Uterus (tissue), 4 donors: ENCODE measurements around the gene METAP2. TPM values are rescaled to one million over a fixed set of nuclear protein-coding genes. Genes with fewer than 3 reads are reported as not detected.

Source experiments
- DNase-seq, 2 donors: peaks; one replicate each; pipeline ENCODE4 v3.0.0-alpha.2; 2019 to 2020
- H3K27ac ChIP-seq, 2 donors: fragments of 200-600 bp; sonication (generic); 1 replicate in 1 of 2; 2 replicates in 1 of 2; pipeline ENCODE4 v1.5.1; 2016 to 2018
- H3K27me3 ChIP-seq, 2 donors: fragments of 200-600 bp; sonication (generic); one replicate each; pipeline ENCODE4 v1.5.1; 2018 to 2019; ENCODE audit warnings: control low read depth in 1 of 2
- H3K36me3 ChIP-seq, 2 donors: fragments of 200-600 bp; sonication (generic); one replicate each; pipeline ENCODE4 v1.5.1; 2019; ENCODE audit warnings: control low read depth in 1 of 2
- H3K4me1 ChIP-seq, 2 donors: fragments of 200-600 bp; sonication (generic); one replicate each; pipeline ENCODE4 v1.5.1; 2018 to 2019; ENCODE audit warnings: control low read depth in 1 of 2
- H3K4me3 ChIP-seq, 2 donors: fragments of 200-600 bp; sonication (generic); 1 replicate in 1 of 2; 2 replicates in 1 of 2; pipeline ENCODE4 v1.5.1; 2018 to 2019; ENCODE audit warnings: mild to moderate bottlenecking in 1 of 2
- H3K9me3 ChIP-seq, 2 donors: fragments of 200-600 bp; sonication (generic); one replicate each; pipeline ENCODE4 v1.5.1; 2019; ENCODE audit warnings: control low read depth in 1 of 2
- CTCF ChIP-seq, 4 experiments: fragments of 200-600 bp in 2 of 4; fragments of 450-650 bp in 2 of 4; sonication (generic) in 2 of 4; IDR thresholded peaks; one replicate each; pipeline ENCODE4 v1.5.1; 2016 to 2019; ENCODE audit warnings: antibody characterized with exemption in 4 of 4, mild to moderate bottlenecking in 2 of 4, moderate library complexity in 1 of 4
- POLR2A ChIP-seq, 2 donors: fragments of 450-650 bp; IDR thresholded peaks; one replicate each; pipeline ENCODE4 v1.6.1; 2016; ENCODE audit warnings: antibody characterized with exemption in 2 of 2, mild to moderate bottlenecking in 1 of 2, moderate library complexity in 1 of 2
- intact Hi-C: fragments of 100-400 bp; cut with DNase I; formaldehyde crosslinking; loops from one replicate; pipeline ENCODE4 v1.15.1; 2023; ENCODE audit warnings: low total_unique reads
- total RNA-seq, 4 donors: library from RNA; depleted of rRNA in 3 of 4; stranded (reverse); fragments of >200 nt in 3 of 4; gene quantifications; one replicate each; pipeline versions ENCODE4 v1.1.0 to v1.2.4, GENCODE V29; 2014 to 2023
- donor health status: DM: yes; HTN: yes; CAD: no.

Gene METAP2
- 100 to 1,000 TPM in 1 of 4 donors, 10 to 100 TPM in 3; 25.9 to 544 (median 72.8) TPM for total RNA-seq

- TF ChIP-seq CTCF (IDR thresholded peaks at IDR 0.05), result peak in 1 of 4 experiments; percentile 27
- TF ChIP-seq POLR2A (IDR thresholded peaks at IDR 0.05), result peak; percentile 53 to 86
- H3K27me3 ChIP-seq, result no peaks in the 10 kb centered on the region
- H3K4me1 ChIP-seq, result peaks cover 0 to 7% of the 10 kb centered on the region in 2 donors
- no peaks in the 10 kb centered on the region for H3K36me3 ChIP-seq
- intact Hi-C loops, result no loop called here
- H3K9me3 ChIP-seq, result no peaks in the 10 kb centered on the region
- H3K4me3 ChIP-seq, result peak within 1 kb of the TSS; percentile 78 to 90
- DNase-seq, result peak; percentile 93 to 94
- H3K27ac ChIP-seq, result peak within 1 kb of the TSS; percentile 89 to 93
These were observed at the start of gene METAP2 for GRCh38 chr12:95473884-95474659. METAP2 (plus strand) TSS chr12:95474152; CDS start chr12:95474180, 28 bp downstream.

- Histone ChIP-seq H3K4me3 (no peak overlapping the region), H3K27me3 (no peaks in the 10 kb centered on the region), H3K4me1 (no peaks in the 10 kb centered on the region), H3K27ac (no peak overlapping the region), H3K9me3 (no peaks in the 10 kb centered on the region), H3K36me3 (no peaks in the 10 kb centered on the region)
- no peak for DNase-seq
- no peak for TF ChIP-seq POLR2A (IDR thresholded peaks at IDR 0.05)
- TF ChIP-seq CTCF (IDR thresholded peaks at IDR 0.05), result no peak
- intact Hi-C loops, result no loop called here
These were observed 49.5 kb upstream of the METAP2 start for GRCh38 chr12:95424271-95424994.

GRCh38 chr12:95429172-95429510 lies 44.8 kb upstream of the METAP2 start:
- no peaks in the 10 kb centered on the region for H3K9me3 ChIP-seq
- no peaks in the 10 kb centered on the region for H3K36me3 ChIP-seq
- DNase-seq, result no peak
- intact Hi-C loops, result no loop called here
- H3K4me3 ChIP-seq, result no peak overlapping the region
- no peak overlapping the region for H3K27ac ChIP-seq
- no peaks in the 10 kb centered on the region for H3K27me3 ChIP-seq
- TF ChIP-seq CTCF (IDR thresholded peaks at IDR 0.05), result no peak
- TF ChIP-seq POLR2A (IDR thresholded peaks at IDR 0.05), result no peak
- H3K4me1 ChIP-seq, result no peaks in the 10 kb centered on the region

- intact Hi-C loops, result no loop called here
These were observed 42.8 kb upstream of the METAP2 start for GRCh38 chr12:95431120-95431519.

More at GRCh38 chr12:95431120-95431519, 42.8 kb upstream of the METAP2 start:
- Histone ChIP-seq H3K27me3 (no peaks in the 10 kb centered on the region), H3K4me3 (no peak overlapping the region), H3K9me3 (no peaks in the 10 kb centered on the region), H3K27ac (no peak overlapping the region), H3K4me1 (no peaks in the 10 kb centered on the region), H3K36me3 (no peaks in the 10 kb centered on the region)
- DNase-seq, result no peak
- TF ChIP-seq POLR2A (IDR thresholded peaks at IDR 0.05), result no peak
- no peak for TF ChIP-seq CTCF (IDR thresholded peaks at IDR 0.05)
